Glutamatergic neuron (in vitro differentiated cells): ENCODE data around the gene CLTB. TPM values are rescaled to one million over a fixed set of nuclear protein-coding genes. Genes with fewer than 3 reads are reported as not detected.

Experiments used
- DNase-seq: peaks from one replicate; pipeline ENCODE4 v3.0.0; 2022
- H3K27ac Mint-ChIP-seq: one replicate; pipeline ENCODE4 v1.8.0; 2020; ENCODE audit warnings: mild to moderate bottlenecking, mixed read lengths, inconsistent platforms; ENCODE audit not compliant: unreplicated experiment
- H3K27me3 Mint-ChIP-seq: one replicate; pipeline ENCODE4 v1.8.0; 2020; ENCODE audit warnings: mild to moderate bottlenecking, moderate library complexity, mixed read lengths, inconsistent platforms; ENCODE audit not compliant: unreplicated experiment
- H3K36me3 Mint-ChIP-seq: one replicate; pipeline ENCODE4 v1.8.0; 2020; ENCODE audit warnings: mild to moderate bottlenecking, mixed read lengths, inconsistent platforms; ENCODE audit not compliant: unreplicated experiment
- H3K4me1 Mint-ChIP-seq: one replicate; pipeline ENCODE4 v1.8.0; 2020; ENCODE audit warnings: mild to moderate bottlenecking, low read depth, mixed read lengths, inconsistent platforms; ENCODE audit not compliant: unreplicated experiment
- H3K4me3 Mint-ChIP-seq: one replicate; pipeline ENCODE4 v1.8.0; 2020; ENCODE audit warnings: mild to moderate bottlenecking, mixed read lengths, inconsistent platforms; ENCODE audit not compliant: unreplicated experiment
- H3K9me3 Mint-ChIP-seq: one replicate; pipeline ENCODE4 v1.8.0; 2020; ENCODE audit warnings: mild to moderate bottlenecking, moderate library complexity, mixed read lengths, inconsistent platforms; ENCODE audit not compliant: unreplicated experiment
- CTCF ChIP-seq: fragments of 200-600 bp; sonication (generic); IDR thresholded peaks from one replicate; pipeline ENCODE4 v1.5.0; 2021; ENCODE audit not compliant: partially characterized antibody, unreplicated experiment
- total RNA-seq: library from RNA; stranded (reverse); fragmentation: NEBNext Ultra II Directional; extraction: Animal tissue kit (Norgen Biotek cat#: 25700); gene quantifications from one replicate; pipeline ENCODE4 v1.2.1, GENCODE V29; 2021; ENCODE audit not compliant: unreplicated experiment

CLTB gene
- total RNA-seq, 1 donor from 2014 or later, result 83.8 TPM

GRCh38 chr5:176394881-176395675 lies 21.3 kb downstream of the CLTB start:
- Mint-ChIP-seq H3K36me3 (no peaks in the 10 kb centered on the region), H3K4me1 (peaks cover 17% of the 10 kb centered on the region), H3K4me3 (no peak overlapping the region), H3K9me3 (peaks cover 2% of the 10 kb centered on the region), H3K27me3 (peaks cover 5% of the 10 kb centered on the region), H3K27ac (no peak overlapping the region)
- DNase-seq, result no peak
- TF ChIP-seq CTCF, result no peak

- no peak for TF ChIP-seq CTCF
- Mint-ChIP-seq H3K4me3 (no peak overlapping the region), H3K4me1 (peaks cover 19% of the 10 kb centered on the region), H3K27me3 (peaks cover 7% of the 10 kb centered on the region), H3K27ac (no peak overlapping the region), H3K9me3 (peaks cover 1% of the 10 kb centered on the region), H3K36me3 (no peaks in the 10 kb centered on the region)
- no peak for DNase-seq
These were observed 22.2 kb downstream of the CLTB start for GRCh38 chr5:176394096-176394495.

GRCh38 chr5:176392526-176392925 lies 23.8 kb downstream of the CLTB start:
- no peak for DNase-seq
- no peak overlapping the region for H3K27ac Mint-ChIP-seq
- peaks cover 11% of the 10 kb centered on the region for H3K27me3 Mint-ChIP-seq
- H3K4me1 Mint-ChIP-seq, result peaks cover 18% of the 10 kb centered on the region
- no peak overlapping the region for H3K4me3 Mint-ChIP-seq
- TF ChIP-seq CTCF, result no peak
- no peaks in the 10 kb centered on the region for H3K36me3 Mint-ChIP-seq
- peaks cover 11% of the 10 kb centered on the region for H3K9me3 Mint-ChIP-seq

GRCh38 chr5:176391999-176392398 lies 24.3 kb downstream of the CLTB start:
- no peaks in the 10 kb centered on the region for H3K36me3 Mint-ChIP-seq
- peaks cover 11% of the 10 kb centered on the region for H3K9me3 Mint-ChIP-seq
- peaks cover 11% of the 10 kb centered on the region for H3K27me3 Mint-ChIP-seq
- peak overlapping the region; percentile 9 for H3K4me3 Mint-ChIP-seq
- no peak for DNase-seq
- TF ChIP-seq CTCF, result no peak
- peaks cover 20% of the 10 kb centered on the region for H3K4me1 Mint-ChIP-seq
- H3K27ac Mint-ChIP-seq, result peak overlapping the region; percentile 12

GRCh38 chr5:176391479-176391878 lies 24.9 kb downstream of the CLTB start:
- Mint-ChIP-seq H3K36me3 (no peaks in the 10 kb centered on the region), H3K27me3 (peaks cover 11% of the 10 kb centered on the region), H3K4me1 (peaks cover 16% of the 10 kb centered on the region), H3K4me3 (no peak overlapping the region), H3K27ac (peak overlapping the region; percentile 12), H3K9me3 (peaks cover 11% of the 10 kb centered on the region)
- no peak for TF ChIP-seq CTCF
- DNase-seq, result no peak
